HUDEP-2 (cell line): ENCODE measurements around the gene HOXC9.
"Not testable (repeated sequence)": the region's sequence is repeated elsewhere in the genome, so short reads cannot be mapped to it uniquely, and the experiment has no call there.

Source experiments
- DNase-seq, 76 experiments: peaks; one replicate each; lab custom pipeline; 2025; ENCODE audit not compliant: unreplicated experiment in 76 of 76; lab: John Stamatoyannopoulos, UW

The HOXC9 gene

GRCh38 chr12:54036620-54037359 is 36.8 kb downstream of the HOXC9 start:
- no peak for DNase-seq

GRCh38 chr12:54037360-54038283 is 37.7 kb downstream of the HOXC9 start:
- DNase-seq = no peak

GRCh38 chr12:54038284-54038870 is 38.4 kb downstream of the HOXC9 start:
- no peak for DNase-seq

- DNase-seq = no peak
These were observed 39.0 kb downstream of the HOXC9 start for GRCh38 chr12:54038871-54039414.

GRCh38 chr12:54039417-54040147 is 39.6 kb downstream of the HOXC9 start:
- no peak for DNase-seq

GRCh38 chr12:54040148-54040494 is 40.2 kb downstream of the HOXC9 start:
- no peak for DNase-seq

- DNase-seq = no peak
These were observed 40.7 kb downstream of the HOXC9 start for GRCh38 chr12:54040648-54041047.

- no peak for DNase-seq
These were observed 41.2 kb downstream of the HOXC9 start for GRCh38 chr12:54041097-54041690.

GRCh38 chr12:54042033-54042432 is 42.1 kb downstream of the HOXC9 start:
- DNase-seq = not testable (repeated sequence)

- DNase-seq = no peak
These were observed 43.3 kb downstream of the HOXC9 start for GRCh38 chr12:54042970-54043853.

GRCh38 chr12:54044425-54045103 is 44.6 kb downstream of the HOXC9 start:
- DNase-seq = no peak

- no peak for DNase-seq
These were observed 45.4 kb downstream of the HOXC9 start for GRCh38 chr12:54045401-54045800.

- DNase-seq = no peak
These were observed 46.0 kb downstream of the HOXC9 start for GRCh38 chr12:54045868-54046521.

- no peak for DNase-seq
These were observed 46.8 kb downstream of the HOXC9 start for GRCh38 chr12:54046809-54047159.

- DNase-seq = no peak
These were observed 47.4 kb downstream of the HOXC9 start for GRCh38 chr12:54047160-54047963.

GRCh38 chr12:54047964-54048303 is 48.0 kb downstream of the HOXC9 start:
- no peak for DNase-seq

GRCh38 chr12:54048406-54049093 is 48.6 kb downstream of the HOXC9 start:
- no peak for DNase-seq
